ENCODE data around the gene CATSPERZ.

CATSPERZ gene

DNA sequence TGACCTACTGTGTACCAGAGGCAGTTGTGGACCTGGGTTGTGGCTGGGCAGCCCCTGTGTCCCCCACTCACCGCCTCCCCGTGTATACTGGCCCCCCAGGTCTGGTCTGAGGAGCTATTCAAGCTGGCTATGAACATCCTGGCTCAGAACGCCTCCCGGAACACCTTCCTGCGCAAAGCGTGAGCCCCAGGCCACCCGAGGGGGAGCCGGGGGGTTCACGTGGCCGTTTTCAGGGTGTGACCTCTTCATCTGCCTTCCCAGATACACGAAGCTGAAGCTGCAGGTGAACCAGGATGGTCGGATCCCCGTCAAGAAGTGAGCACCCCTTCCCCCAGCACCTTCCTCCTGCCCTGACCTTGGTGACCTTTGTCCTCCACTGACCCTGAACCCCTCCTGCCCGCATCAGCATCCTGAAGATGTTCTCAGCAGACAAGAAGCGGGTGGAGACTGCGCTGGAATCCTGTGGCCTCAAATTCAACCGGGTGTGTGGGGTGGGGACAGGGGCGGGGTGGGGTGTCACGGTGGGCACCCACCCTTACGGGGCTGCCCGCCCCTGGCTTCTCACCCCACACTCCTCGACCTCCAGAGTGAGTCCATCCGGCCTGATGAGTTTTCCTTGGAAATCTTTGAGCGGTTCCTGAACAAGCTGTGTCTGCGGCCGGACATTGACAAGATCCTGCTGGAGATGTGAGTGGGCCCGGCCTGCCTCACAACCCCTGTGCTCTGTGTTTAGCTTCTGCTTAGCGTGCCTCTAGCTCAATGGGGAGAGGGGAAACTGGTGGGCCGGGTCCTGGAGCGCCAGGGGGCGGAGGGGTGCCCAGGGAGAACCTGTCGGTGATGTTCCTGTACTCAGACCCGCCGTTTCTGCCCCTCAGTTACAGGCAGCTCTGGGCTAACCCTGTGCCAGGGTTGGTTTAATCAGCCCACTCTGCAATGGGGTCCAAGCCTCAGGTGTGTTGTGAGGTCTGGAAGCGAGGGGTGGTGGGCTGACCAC, 44.7 kb upstream of the CATSPERZ start:
- Histone ChIP-seq H3K27me3 (ENCODE audit: control insufficient read depth, insufficient read depth, low read length, poor library complexity, severe bottlenecking) (peaks cover 3% of the 10 kb centered on the region), H3K9me3 (ENCODE audit: control insufficient read depth, low read length) (no peaks in the 10 kb centered on the region), H3K27ac (ENCODE audit: insufficient read depth, low read depth, low read length, poor library complexity, severe bottlenecking) (no peak overlapping the region), H3K4me3 (ENCODE audit: insufficient read depth, low read depth, low read length) (no peak overlapping the region), H3K4me1 (ENCODE audit: control insufficient read depth, insufficient read depth, low read length) (peaks cover 5% of the 10 kb centered on the region), H3K36me3 (ENCODE audit: control insufficient read depth, insufficient read depth, low read length) (peaks cover 12% of the 10 kb centered on the region)
- WGBS, 2 experiments, result 95 to 96% methylated on average over 35 of the region's 35 CpGs

- Histone ChIP-seq H3K9me3 (ENCODE audit: control insufficient read depth, low read length) (no peaks in the 10 kb centered on the region), H3K4me1 (ENCODE audit: control insufficient read depth, insufficient read depth, low read length) (no peaks in the 10 kb centered on the region), H3K27ac (ENCODE audit: insufficient read depth, low read depth, low read length, poor library complexity, severe bottlenecking) (no peak overlapping the region), H3K27me3 (ENCODE audit: control insufficient read depth, insufficient read depth, low read length, poor library complexity, severe bottlenecking) (no peaks in the 10 kb centered on the region), H3K36me3 (ENCODE audit: control insufficient read depth, insufficient read depth, low read length) (peaks cover 12% of the 10 kb centered on the region), H3K4me3 (ENCODE audit: insufficient read depth, low read depth, low read length) (no peak overlapping the region)
- 95 to 97% methylated on average over 15 of the region's 15 CpGs for WGBS, 2 experiments
Observed at GRCh38 chr11:64256300-64256699, 43.9 kb upstream of the CATSPERZ start.

GRCh38 chr11:64258356-64258755, 41.8 kb upstream of the CATSPERZ start:
- no peak overlapping the region for H3K4me3 ChIP-seq (ENCODE audit: insufficient read depth, low read depth, low read length)
- no peaks in the 10 kb centered on the region for H3K27me3 ChIP-seq (ENCODE audit: control insufficient read depth, insufficient read depth, low read length, poor library complexity, severe bottlenecking)
- H3K27ac ChIP-seq (ENCODE audit: insufficient read depth, low read depth, low read length, poor library complexity, severe bottlenecking), result no peak overlapping the region
- no peaks in the 10 kb centered on the region for H3K9me3 ChIP-seq (ENCODE audit: control insufficient read depth, low read length)
- H3K4me1 ChIP-seq (ENCODE audit: control insufficient read depth, insufficient read depth, low read length), result peaks cover 4% of the 10 kb centered on the region
- H3K36me3 ChIP-seq (ENCODE audit: control insufficient read depth, insufficient read depth, low read length), result peaks cover 22% of the 10 kb centered on the region
- WGBS, 2 experiments, result 93 to 95% methylated on average over 24 of the region's 24 CpGs

DNA sequence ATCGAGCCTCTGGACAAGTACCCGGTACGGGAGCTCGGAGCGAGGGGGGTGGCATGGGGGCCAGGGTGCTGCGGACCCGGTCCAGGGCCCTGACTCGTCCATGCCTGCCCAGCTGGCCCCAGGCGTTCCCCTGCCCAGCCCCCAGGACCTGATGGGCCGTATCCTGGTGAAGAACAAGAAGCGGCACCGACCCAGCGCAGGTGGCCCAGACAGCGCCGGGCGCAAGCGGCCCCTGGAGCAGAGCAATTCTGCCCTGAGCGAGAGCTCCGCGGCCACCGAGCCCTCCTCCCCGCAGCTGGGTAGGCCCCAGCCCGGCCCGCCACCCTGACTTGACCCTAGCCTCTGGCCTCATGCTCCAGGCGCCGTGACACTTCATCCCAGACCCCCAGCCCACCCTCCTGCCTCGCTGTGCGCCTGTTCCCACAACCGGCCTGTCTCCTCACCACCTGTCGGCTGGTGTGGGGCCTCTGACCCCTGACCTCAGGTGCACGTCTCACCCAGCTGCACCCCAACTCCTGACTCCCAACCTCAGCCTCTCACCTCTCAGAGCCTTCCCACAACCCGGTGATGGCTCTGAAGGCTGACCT, 41.1 kb upstream of the CATSPERZ start:
- Histone ChIP-seq H3K9me3 (ENCODE audit: control insufficient read depth, low read length) (no peaks in the 10 kb centered on the region), H3K27me3 (ENCODE audit: control insufficient read depth, insufficient read depth, low read length, poor library complexity, severe bottlenecking) (no peaks in the 10 kb centered on the region), H3K4me3 (ENCODE audit: insufficient read depth, low read depth, low read length) (no peak overlapping the region), H3K36me3 (ENCODE audit: control insufficient read depth, insufficient read depth, low read length) (peaks cover 22% of the 10 kb centered on the region), H3K4me1 (ENCODE audit: control insufficient read depth, insufficient read depth, low read length) (peaks cover 10% of the 10 kb centered on the region), H3K27ac (ENCODE audit: insufficient read depth, low read depth, low read length, poor library complexity, severe bottlenecking) (no peak overlapping the region)
- WGBS, 2 experiments, result 93 to 94% methylated on average over 32 of the region's 32 CpGs

DNA sequence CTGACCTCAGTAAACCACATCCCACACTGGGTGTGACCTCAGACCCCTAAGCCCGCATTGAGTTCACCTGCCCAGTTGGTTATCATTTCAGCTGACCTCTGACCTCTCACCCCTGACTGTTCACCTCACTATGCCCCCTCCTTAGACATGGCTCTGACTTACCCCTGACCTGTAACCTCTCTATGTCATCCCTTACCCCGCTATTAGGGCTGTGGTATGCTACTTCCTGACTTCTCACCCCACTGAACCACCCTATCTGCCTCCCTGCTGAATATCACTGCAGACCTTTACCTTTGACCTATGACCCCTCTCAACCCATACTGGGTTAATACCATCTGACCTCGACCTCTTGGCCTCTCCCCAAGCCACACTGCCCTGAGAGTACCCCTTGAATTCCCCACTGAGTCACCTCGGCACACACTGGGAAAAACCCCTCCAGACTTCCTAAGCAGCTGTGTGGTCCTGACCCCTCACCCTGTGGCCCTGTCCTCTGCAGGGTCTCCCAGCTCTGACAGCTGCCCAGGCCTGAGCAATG, 40.6 kb upstream of the CATSPERZ start:
- Histone ChIP-seq H3K4me1 (ENCODE audit: control insufficient read depth, insufficient read depth, low read length) (peaks cover 10% of the 10 kb centered on the region), H3K27me3 (ENCODE audit: control insufficient read depth, insufficient read depth, low read length, poor library complexity, severe bottlenecking) (no peaks in the 10 kb centered on the region), H3K9me3 (ENCODE audit: control insufficient read depth, low read length) (no peaks in the 10 kb centered on the region), H3K27ac (ENCODE audit: insufficient read depth, low read depth, low read length, poor library complexity, severe bottlenecking) (no peak overlapping the region), H3K4me3 (ENCODE audit: insufficient read depth, low read depth, low read length) (no peak overlapping the region), H3K36me3 (ENCODE audit: control insufficient read depth, insufficient read depth, low read length) (peaks cover 22% of the 10 kb centered on the region)
- WGBS, 2 experiments, result 91 to 96% methylated on average over 4 of the region's 4 CpGs

DNA sequence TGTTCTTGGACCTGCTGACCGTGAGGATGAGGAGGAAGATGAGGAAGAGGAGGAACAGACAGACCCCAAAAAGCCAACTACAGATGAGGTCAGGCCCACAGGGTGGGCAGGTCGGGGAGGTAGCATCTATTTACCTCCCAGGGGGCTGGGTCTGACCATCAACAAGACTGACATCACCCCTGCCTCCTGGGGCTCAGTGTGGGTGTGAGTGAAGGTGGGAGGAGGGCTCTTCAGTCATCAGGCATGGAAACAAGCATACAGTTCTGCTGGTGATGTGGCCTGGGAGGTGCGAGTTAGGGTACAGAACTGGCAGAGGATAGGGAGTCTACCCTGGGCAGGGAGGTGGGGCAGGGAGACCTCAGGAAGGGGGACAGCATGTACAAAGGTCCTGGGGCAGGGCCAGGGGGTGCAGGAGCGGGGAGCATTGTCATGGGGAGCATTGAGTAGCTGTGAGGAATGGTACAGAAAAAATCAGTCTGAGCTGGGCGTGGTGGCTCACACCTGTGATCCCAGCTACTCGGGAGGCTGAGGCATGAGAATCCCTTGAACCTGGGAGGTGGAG, 39.9 kb upstream of the CATSPERZ start:
- Histone ChIP-seq H3K4me1 (ENCODE audit: control insufficient read depth, insufficient read depth, low read length) (peaks cover 10% of the 10 kb centered on the region), H3K36me3 (ENCODE audit: control insufficient read depth, insufficient read depth, low read length) (peaks cover 22% of the 10 kb centered on the region), H3K4me3 (ENCODE audit: insufficient read depth, low read depth, low read length) (no peak overlapping the region), H3K9me3 (ENCODE audit: control insufficient read depth, low read length) (no peaks in the 10 kb centered on the region), H3K27ac (ENCODE audit: insufficient read depth, low read depth, low read length, poor library complexity, severe bottlenecking) (no peak overlapping the region), H3K27me3 (ENCODE audit: control insufficient read depth, insufficient read depth, low read length, poor library complexity, severe bottlenecking) (no peaks in the 10 kb centered on the region)
- WGBS, 2 experiments, result 94 to 95% methylated on average over 6 of the region's 6 CpGs

DNA sequence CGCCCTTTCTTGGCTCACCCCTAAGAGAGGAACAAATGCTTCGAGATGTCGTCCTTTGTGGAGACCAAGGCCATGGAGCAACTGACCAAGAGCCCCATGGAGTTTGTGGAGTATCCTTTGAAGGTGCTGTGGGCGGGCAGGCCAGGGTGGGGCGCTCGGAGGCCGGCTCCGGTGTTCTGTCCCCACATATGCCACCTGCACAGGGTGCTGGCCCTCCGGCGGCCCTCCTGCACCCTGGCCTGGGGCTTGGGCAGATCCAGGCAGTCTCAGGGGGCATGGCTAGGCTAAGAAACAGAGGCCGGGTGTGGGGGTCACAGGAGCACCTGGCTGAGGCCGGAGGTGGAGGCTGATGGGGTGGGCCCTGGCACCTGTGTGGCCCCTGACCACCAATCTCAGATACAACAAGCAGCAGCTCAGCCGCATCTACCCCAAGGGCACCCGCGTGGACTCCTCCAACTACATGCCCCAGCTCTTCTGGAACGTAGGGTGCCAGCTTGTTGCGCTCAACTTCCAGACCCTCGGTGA, 38.5 kb upstream of the CATSPERZ start:
- 96% methylated on average over 18 of the region's 18 CpGs for WGBS, 2 experiments
- Histone ChIP-seq H3K4me3 (ENCODE audit: insufficient read depth, low read depth, low read length) (no peak overlapping the region), H3K9me3 (ENCODE audit: control insufficient read depth, low read length) (no peaks in the 10 kb centered on the region), H3K27me3 (ENCODE audit: control insufficient read depth, insufficient read depth, low read length, poor library complexity, severe bottlenecking) (no peaks in the 10 kb centered on the region), H3K4me1 (ENCODE audit: control insufficient read depth, insufficient read depth, low read length) (peaks cover 10% of the 10 kb centered on the region), H3K36me3 (ENCODE audit: control insufficient read depth, insufficient read depth, low read length) (peaks cover 25% of the 10 kb centered on the region), H3K27ac (ENCODE audit: insufficient read depth, low read depth, low read length, poor library complexity, severe bottlenecking) (no peak overlapping the region)

DNA sequence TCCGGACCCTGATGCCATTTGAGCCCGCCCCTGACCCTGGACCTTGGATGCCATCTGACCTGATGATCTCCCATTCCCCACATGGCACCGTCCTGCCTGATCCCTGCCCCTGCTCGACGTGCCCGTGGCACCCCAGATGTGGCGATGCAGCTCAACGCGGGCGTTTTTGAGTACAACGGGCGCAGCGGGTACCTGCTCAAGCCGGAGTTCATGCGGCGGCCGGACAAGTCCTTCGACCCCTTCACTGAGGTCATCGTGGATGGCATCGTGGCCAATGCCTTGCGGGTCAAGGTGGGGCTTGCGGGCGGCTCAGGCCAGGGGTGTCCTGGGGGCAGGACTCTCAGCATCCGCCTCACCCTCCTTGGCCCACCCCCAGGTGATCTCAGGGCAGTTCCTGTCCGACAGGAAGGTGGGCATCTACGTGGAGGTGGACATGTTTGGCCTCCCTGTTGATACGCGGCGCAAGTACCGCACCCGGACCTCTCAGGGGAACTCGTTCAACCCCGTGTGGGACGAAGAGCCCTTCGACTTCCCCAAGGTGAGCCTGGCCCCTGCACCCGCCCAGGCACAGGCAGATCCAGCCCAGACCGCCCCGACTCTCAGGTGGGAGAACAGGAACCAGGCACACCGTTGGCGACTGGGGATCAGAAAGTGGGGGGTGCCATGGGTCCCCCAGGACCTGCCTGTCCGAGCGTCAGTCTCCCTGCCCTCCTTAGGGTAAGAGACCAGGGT, 37.7 kb upstream of the CATSPERZ start:
- Histone ChIP-seq H3K9me3 (ENCODE audit: control insufficient read depth, low read length) (no peaks in the 10 kb centered on the region), H3K27ac (ENCODE audit: insufficient read depth, low read depth, low read length, poor library complexity, severe bottlenecking) (no peak overlapping the region), H3K4me3 (ENCODE audit: insufficient read depth, low read depth, low read length) (no peak overlapping the region), H3K4me1 (ENCODE audit: control insufficient read depth, insufficient read depth, low read length) (peaks cover 10% of the 10 kb centered on the region), H3K36me3 (ENCODE audit: control insufficient read depth, insufficient read depth, low read length) (peaks cover 25% of the 10 kb centered on the region), H3K27me3 (ENCODE audit: control insufficient read depth, insufficient read depth, low read length, poor library complexity, severe bottlenecking) (no peaks in the 10 kb centered on the region)
- 96 to 97% methylated on average over 42 of the region's 42 CpGs for WGBS, 2 experiments

- peaks cover 24% of the 10 kb centered on the region for H3K36me3 ChIP-seq (ENCODE audit: control insufficient read depth, insufficient read depth, low read length)
- no peaks in the 10 kb centered on the region for H3K9me3 ChIP-seq (ENCODE audit: control insufficient read depth, low read length)
- WGBS, 2 experiments, result 79 to 80% methylated on average over 29 of the region's 29 CpGs
- H3K27ac ChIP-seq (ENCODE audit: insufficient read depth, low read depth, low read length, poor library complexity, severe bottlenecking), result no peak overlapping the region
- peaks cover 10% of the 10 kb centered on the region for H3K4me1 ChIP-seq (ENCODE audit: control insufficient read depth, insufficient read depth, low read length)
- H3K27me3 ChIP-seq (ENCODE audit: control insufficient read depth, insufficient read depth, low read length, poor library complexity, severe bottlenecking), result no peaks in the 10 kb centered on the region
- H3K4me3 ChIP-seq (ENCODE audit: insufficient read depth, low read depth, low read length), result no peak overlapping the region
Observed at GRCh38 chr11:64263021-64263946, 36.9 kb upstream of the CATSPERZ start.
